Measurements from ENCODE around the gene SPTBN4.
A peak's percentile ranks its signal among the peaks of the same experiment; 100 is the strongest.
"Not testable (repeated sequence)": the region's sequence is repeated elsewhere in the genome, so short reads cannot be mapped to it uniquely, and the experiment has no call there.

The SPTBN4 gene

DNA sequence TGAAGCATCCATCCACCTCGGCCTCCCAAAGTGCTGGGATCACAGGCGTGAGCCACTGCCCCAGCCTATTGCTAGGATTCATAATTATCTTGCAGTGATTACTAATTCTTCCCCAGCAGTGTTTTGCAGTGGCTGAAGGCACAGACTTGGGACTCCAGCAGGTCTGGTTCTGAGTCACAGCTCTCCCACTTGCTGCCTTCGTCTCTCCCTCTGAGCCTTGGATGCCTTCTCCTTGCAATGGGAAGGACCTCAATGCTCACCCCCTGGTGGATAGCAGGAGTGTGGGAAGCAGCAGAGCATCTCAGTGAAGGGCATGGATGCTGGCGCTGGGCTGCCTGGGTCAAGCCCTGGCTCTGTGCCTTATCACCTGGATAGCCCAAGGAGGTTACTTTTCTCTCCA lies 72.3 kb downstream of the SPTBN4 start:
- no peak for DNase-seq

DNA sequence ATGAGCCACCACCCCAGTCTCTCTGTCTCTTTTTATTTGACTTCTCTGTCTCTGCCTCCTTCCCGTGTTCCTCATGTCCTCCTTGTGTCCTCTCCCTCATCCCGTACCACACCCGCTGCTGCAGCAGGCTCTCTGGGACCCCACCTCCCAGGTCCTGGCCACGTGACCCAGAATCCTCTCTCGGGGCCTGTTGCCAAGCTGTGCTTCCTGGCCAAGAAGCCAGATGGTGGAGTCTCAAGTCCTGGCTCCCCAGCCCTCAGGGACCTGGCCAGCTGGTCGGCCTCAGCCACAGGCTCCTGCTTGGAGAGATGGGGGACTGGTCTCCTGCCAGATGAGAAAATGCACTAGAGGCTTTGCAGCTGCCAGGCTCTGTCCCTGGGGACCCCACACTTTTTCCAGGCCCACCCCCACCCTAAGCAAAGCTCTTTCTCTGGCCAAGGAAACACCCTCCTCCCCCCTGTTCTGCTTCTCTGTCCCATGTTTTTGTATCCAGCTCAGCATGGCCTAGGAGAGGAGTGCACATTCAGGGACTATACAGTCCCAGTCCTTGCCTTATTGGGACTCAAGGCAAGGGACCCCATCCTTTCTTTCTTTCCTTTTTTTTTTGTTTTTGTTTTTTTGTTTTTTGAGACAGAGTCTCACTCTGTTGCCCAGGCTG lies 75.5 kb downstream of the SPTBN4 start:
- DNase-seq: no peak

DNA sequence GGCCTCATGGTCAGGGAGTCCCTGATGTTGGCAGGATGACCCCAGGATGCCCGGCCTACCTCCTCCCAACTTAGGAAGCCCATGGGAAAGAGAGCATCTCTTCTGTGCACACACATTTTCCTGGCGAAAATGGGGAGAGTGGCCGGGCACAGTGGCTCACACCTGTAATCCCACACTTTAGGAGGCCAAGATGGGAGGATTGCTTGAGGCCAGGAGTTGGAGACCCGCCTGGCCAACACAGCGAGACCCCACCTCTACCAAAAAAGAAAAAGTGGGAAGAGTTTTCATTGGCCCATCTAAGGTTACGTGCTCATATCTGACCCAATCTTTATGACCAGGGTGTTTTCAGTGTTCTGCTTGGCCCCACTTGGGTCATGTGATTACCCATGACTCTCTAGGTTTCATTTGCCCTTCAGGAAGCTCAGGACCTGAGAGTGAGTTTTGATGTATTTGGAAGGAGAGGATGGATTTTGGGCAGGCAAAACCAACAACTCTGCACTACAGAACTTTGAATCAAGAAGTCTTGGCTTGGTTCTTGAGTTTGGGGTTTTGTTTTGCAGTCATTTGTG lies 76.3 kb downstream of the SPTBN4 start:
- no peak for DNase-seq

DNA sequence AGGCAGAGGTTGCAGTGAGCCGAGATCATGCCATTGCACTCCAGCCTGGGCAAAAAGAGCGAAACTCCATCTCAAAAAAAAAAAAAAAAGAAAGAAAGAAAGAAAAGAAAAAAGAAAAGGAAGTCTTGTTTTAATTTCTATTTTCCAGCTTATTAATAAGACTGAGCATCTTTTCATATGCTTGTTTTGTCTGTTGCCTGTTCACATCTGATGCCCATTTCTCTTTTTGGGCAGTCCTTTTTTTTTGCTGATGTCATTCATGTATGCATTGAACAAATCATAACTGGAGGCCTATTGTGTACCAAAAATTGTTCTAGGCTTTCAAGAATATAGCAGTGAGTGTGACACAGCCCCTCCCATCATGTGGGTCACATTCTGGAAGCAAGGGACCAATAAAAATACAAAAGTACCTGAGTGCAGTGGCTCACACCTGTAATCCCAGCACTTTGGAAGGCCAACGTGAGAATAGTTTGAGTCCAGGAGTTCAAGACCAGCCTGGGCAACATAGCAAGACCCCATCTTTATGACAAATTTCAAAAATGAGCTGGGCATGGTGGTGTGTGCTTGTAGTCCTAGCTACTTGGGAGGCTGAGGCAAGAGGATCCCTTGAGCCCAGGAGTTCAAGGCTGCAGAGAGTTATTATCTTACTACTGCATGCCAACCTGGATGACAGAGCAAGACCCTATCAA lies 79.5 kb downstream of the SPTBN4 start:
- not testable (repeated sequence) for DNase-seq

DNA sequence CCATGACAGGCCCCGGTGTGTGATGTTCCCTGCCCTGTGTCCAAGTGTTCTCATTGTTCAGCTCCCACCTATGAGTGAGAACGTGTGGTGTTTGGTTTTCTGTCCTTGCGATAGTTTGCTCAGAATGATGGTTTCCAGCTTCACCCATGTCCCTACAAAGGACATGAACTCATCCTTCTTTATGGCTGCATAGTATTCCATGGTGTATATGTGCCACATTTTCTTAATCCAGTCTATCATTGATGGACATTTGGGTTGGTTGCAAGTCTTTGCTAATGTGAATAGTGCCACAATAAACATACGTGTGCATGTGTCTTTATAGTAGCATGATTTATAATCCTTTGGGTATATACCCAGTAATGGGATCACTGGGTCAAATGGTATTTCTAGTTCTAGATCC lies 80.4 kb downstream of the SPTBN4 start:
- DNase-seq: not testable (repeated sequence)

DNA sequence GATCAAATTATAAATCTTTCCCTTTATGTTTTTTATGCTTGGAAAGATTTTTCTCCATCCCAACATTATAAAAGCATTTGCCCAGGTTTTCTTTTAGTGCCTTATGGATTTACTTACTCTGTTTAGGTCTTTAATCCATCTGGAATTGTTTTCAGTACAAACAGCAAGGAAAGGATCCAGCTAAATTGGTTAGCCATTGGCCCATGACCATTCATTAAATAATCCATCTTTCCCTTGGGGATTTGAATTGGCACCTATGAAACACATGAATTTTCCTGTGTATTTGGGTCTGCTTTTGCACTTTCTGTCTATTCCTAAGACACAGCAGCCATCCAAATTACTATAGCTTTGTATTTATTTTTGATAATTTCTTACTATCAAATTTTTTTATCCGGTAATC lies 81.0 kb downstream of the SPTBN4 start:
- no peak for DNase-seq

DNA sequence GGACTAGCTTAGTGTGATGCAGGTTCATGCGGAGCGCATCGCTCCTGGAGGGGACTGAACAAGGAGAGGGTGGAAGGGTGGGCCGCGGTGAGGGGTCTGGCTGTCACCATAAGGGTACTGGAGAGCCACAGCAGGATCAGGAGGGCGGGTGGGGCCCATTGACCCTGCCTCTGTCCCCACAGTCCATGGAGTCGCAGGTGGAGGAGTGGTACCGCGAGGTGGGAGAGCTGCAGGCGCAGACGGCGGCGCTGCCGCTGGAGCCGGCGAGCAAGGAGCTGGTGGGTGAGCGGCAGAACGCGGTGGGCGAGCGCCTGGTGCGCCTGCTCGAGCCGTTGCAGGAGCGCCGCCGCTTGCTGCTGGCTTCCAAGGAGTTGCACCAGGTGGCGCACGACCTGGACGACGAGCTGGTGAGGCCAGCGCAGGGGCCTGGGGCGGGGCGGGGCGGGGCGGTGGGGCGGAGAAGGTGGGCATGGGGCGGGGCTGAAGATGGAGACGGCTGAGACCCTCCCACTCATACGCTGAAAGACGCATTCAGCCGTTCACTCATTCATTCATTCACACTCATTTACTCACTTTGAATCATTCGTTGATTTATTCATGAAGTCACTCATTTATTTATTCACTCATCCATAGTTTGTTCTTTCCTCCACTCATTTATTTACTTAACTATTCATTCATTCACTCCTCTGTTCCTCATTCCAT lies 82.4 kb downstream of the SPTBN4 start:
- DNase-seq: peak; percentile 71

DNA sequence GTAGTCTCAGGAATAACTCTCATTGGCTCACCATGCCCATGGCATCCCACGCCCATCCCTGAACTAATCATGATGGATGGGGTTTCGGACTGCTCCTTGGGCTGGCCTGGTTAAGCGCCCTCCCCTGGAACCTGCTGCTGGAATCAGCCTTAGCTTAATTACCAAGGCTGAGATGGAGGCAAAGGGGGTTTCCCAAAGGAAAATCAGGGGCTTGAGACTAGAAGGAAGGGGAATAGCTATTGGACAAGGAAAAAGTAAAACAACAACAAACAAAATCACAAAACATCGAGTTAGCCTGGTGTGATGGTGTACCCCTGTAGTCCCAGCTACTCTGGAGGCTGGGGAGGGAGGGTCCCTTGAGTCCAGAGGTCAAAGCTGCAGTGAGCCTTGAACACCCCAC lies 84.2 kb downstream of the SPTBN4 start:
- DNase-seq: no peak

DNA sequence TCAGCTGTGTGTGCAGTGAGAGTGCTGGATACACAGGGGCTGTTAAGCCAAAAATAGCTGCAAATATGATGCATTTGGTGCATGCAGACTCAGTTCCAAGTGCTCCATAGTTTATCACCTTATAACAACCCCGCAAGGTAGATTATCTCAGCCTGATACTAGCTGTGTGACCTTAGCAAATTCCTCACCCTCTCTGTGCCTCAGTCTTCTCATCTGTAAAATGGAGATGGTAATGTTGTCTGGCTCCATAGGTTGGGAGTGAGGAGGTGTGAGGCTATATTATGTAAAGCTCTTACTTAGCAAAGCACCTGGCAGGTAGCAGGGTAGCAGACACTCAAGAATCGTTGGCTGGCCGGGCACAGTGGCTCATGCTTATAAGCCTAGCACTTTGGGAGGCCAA lies 86.0 kb downstream of the SPTBN4 start:
- no peak for DNase-seq

DNA sequence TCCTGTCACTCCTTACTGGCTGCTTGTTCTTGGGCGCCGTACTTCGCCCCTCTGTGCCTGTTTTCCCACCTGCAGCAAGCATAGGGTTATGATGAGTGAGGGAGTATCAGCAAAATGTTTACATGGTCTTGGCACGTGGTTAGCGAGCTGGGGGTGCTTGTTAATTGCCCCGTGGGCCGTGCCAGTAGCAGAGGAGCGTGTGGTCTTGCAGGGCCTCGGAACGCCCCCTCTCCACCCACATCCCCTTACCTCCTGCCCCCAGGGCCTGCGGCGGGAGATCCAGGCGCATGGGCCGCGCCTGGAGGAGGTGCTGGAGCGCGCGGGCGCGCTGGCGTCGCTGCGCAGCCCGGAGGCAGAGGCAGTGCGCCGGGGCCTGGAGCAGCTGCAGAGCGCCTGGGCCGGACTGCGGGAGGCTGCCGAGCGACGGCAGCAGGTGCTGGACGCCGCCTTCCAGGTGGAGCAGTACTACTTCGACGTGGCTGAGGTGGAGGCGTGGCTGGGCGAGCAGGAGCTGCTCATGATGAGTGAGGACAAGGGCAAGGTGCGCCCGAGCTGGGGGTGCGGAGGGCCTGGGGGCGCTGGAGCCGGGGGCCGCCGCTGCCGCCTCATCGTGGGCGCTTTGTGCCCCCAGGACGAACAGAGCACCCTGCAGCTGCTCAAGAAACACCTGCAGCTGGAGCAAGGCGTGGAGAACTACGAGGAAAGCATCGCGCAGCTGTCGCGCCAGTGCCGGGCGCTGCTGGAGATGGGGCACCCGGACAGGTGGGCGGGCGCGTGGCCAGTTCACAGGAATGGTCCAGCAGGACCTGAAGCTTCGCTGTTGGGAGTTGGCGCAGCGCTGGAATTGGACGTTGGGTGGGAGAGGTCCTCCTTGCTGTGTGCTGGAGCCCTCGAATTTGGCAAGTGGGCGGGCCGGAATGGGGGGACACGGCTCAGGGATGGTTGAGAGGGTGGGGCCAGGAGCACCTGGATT lies 87.4 kb downstream of the SPTBN4 start:
- DNase-seq: no peak

DNA sequence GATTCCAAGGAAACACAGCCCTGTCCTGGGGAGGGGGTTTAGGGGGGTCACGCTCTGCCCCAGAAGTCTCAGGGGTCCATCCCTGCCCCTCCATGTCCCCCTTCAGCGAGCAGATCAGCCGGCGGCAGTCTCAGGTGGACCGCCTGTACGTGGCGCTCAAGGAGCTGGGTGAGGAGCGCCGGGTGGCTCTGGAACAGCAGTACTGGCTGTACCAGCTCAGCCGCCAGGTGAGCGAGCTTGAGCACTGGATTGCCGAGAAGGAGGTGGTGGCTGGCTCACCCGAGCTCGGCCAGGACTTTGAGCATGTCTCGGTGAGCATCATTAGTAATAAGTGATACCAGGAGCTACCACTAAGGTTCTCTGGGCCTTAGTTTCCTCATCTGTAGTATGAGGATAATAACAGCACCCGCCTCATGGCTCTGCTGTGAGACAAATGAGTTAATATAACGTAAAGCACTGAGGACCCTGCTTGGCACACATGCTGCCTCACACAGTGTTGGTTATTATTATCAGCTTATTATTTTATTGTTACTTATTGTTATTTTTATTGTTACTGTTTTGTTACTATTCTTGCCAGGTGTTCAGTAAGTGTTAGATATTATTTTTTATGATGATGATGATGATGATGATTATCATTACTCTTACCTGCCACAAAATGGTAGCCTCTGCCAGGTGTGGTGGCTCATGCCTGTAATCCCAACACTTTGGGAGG lies 89.3 kb downstream of the SPTBN4 start:
- no peak for DNase-seq

DNA sequence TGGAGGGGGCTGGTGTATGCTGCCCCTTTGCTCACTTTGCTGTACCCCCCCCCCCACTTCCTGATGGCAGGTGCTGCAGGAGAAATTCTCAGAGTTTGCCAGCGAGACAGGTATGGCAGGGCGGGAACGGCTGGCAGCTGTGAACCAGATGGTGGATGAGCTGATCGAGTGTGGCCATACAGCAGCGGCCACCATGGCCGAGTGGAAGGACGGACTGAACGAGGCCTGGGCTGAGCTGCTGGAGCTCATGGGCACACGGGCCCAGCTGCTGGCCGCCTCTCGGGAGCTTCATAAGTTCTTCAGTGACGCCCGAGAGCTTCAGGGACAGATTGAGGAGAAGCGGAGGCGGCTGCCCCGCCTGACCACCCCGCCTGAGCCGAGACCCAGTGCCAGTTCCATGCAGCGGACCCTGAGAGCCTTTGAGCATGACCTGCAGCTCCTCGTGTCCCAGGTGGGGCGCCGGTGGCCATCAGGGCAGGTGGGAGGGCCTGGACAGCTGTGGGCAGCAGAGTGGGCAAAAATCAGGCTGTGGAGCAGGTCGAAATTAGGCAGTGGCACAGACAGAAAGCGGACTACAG lies 90.2 kb downstream of the SPTBN4 start:
- no peak for DNase-seq

DNA sequence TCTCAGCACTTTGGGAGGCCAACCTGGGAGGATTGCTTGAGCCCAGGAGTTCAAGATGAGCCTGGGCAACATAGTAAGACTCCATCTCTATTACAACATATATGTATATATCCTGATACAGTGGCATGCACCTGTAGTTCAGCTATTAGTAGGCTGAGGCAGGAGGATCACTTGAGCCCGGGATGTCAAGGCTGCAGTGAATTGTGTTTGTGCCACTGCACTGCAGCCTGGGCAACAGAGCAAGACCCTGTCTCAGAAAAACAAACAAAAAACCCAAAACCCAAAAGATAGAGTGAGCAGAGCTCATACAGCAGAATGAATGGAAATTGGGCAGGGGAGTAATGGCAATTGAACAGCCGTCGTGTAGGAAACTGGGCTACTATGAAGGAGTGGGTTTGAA lies 92.6 kb downstream of the SPTBN4 start:
- DNase-seq: no peak

DNA sequence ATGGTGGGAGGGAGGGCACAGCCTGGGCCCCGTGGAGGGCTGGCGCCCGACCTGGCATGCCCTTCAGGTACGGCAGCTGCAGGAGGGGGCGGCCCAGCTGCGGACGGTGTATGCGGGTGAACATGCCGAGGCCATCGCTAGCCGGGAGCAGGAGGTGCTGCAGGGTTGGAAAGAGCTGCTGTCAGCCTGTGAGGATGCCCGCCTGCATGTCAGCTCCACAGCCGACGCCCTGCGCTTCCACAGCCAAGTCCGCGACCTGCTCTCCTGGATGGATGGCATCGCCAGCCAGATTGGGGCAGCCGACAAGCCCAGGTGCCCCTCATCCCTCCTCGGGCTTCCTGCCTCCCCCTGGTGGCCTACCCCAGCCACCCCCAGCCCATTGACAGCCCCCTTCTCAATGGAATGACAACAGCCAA lies 93.3 kb downstream of the SPTBN4 start:
- DNase-seq: no peak

DNA sequence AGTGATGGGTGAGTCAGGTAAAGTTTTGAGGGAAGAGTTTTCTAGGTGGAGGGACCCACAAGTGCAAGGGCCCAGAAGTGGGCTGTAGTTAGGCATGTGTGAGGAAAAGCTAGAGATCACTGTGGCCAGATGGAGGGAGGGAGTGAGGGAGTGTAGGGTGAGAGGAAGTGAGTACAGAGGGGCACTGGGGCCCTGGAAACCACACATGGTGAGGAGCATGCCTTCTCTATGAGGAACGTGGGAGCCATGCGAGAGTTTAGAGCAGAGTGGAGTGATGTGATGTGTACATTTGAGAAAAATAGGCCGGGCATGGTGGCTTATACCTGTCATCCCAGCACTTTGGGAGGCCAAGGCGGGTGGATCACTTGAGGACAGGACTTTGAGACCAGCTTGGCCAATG lies 95.1 kb downstream of the SPTBN4 start:
- no peak for DNase-seq

DNA sequence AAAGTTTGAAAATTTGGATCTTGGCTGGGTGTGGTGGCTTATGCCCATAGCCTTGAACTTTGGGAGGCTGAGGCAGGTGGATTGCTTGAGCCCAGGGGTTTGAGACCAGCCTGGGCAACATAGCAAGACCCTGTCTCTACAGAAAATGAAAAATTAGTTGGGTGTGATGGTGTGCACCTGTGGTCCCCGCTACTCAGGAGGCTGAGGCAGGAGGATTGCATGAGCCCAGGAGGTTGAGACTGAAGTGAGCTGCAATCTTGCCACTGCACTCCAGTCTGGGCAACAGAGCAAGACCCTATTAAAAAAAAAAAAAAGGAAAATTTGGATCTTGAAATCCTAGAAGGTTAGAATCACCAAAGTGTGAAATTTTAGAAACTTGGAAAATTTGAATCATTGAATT lies 97.7 kb downstream of the SPTBN4 start:
- DNase-seq: not testable (repeated sequence)

DNA sequence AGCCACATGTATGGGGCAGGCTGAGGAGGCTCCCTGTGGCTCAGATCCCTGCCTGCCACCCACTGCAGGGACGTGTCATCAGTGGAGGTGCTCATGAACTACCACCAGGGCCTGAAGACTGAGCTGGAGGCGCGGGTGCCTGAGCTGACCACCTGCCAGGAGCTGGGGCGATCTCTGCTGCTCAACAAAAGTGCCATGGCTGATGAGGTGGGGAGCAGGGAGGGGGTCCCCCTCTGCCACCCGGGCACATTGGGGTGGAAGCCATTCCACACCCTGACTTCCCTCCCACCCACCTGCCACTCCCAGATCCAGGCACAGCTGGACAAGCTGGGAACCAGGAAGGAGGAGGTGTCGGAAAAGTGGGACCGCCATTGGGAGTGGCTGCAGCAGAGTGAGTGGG lies 98.6 kb downstream of the SPTBN4 start:
- no peak for DNase-seq

DNA sequence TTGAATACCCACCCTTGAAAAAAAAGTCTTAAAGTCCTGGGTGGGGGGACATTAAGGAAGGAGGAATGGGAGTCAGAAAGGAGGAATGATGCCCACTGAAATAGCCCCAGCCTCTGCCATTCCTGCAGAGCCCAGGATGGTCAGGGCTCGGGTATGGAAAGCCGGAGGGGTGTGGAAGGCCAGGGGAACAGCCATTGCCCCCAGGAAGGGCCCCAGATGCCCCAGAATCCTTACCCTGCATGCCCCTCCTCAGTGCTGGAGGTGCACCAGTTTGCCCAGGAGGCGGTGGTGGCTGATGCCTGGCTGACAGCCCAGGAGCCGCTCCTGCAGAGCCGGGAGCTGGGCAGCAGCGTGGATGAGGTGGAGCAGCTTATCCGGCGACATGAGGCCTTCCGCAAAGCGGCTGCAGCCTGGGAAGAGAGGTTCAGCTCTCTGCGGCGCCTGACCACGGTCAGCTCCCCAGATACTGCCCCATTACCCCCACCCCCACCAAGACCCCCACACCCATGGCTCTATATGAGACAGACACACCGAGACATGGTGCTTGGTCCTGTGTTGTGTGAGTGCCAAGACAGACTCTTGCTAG lies 99.2 kb downstream of the SPTBN4 start:
- no peak for DNase-seq

DNA sequence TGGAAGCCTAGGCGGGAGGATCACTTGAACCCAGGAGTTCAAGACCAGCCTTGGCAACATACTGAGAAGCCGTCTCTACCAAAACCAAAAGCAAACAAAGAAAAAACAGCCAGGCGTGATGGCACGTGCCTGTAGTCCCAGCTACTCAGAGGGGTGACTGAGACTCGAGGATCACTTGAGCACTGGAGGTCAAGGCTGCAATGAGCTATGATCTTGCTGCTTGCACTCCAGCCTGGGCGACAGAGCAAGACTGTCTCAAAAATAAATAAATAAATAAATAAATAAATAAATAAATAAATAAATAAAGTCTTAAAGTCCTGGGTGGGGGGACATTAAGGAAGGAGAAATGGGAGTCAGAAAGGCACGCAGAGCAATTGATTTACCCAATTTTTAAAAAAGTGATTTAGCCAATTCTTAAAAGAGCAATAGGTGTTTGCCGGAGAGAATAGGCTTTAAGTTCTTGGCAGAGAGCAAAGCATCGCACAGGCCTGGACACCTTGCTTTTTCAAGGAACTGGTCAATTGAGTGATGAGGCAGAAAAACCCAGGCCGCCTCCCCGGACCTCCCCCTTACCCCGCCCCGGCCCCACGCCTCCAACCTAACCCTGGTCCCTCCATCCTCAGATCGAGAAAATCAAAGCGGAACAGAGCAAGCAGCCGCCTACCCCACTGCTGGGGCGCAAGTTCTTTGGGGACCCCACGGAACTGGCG lies 100.4 kb downstream of the SPTBN4 start:
- DNase-seq: no peak

DNA sequence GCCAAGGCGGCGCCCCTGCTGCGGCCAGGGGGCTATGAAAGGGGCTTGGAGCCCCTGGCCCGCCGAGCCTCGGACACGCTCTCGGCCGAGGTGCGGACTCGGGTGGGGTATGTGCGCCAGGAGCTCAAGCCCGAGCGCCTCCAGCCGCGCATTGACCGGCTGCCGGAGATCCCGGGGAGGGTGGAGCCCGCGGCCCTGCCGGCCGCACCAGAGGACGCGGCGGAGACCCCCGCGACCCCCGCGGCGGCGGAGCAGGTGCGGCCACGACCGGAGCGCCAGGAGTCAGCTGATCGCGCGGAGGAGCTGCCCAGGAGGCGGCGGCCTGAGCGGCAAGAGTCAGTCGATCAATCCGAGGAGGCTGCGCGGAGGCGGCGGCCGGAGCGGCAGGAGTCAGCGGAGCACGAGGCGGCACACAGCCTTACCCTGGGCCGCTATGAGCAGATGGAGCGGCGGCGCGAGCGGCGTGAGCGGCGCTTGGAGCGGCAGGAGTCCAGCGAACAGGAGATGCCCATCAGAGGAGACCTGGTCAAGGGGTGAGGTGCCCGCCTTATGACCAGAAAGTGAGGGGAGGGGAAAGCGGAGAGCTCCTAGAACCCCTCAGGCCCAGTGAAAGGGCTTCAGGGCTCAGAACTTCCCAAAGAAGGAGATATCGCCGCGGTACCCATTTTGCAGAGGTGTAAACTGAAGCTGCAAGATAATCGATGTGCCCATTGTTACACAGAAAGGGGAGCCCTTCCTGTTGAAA lies 101.1 kb downstream of the SPTBN4 start:
- DNase-seq: no peak
